ENCODE measurements around the gene GPR31.

The GPR31 gene

GRCh38 chr6:167137881-167138280, 19.9 kb downstream of the GPR31 start:
- no peak for DNase-seq (ENCODE audit: low spot score)

GRCh38 chr6:167137081-167137480, 20.7 kb downstream of the GPR31 start:
- DNase-seq (ENCODE audit: low spot score) = no peak

GRCh38 chr6:167136376-167136775, 21.4 kb downstream of the GPR31 start:
- no peak for DNase-seq (ENCODE audit: low spot score)

- DNase-seq (ENCODE audit: low spot score) = no peak
Observed at GRCh38 chr6:167134448-167135328, 23.1 kb downstream of the GPR31 start.

- DNase-seq (ENCODE audit: low spot score) = no peak
Observed at GRCh38 chr6:167130712-167131684, 26.8 kb downstream of the GPR31 start.

- DNase-seq (ENCODE audit: low spot score) = no peak
Observed at GRCh38 chr6:167130008-167130677, 27.6 kb downstream of the GPR31 start.

- DNase-seq (ENCODE audit: low spot score) = no peak
Observed at GRCh38 chr6:167129562-167129961, 28.2 kb downstream of the GPR31 start.

GRCh38 chr6:167129159-167129558, 28.6 kb downstream of the GPR31 start:
- no peak for DNase-seq (ENCODE audit: low spot score)

GRCh38 chr6:167127785-167128531, 29.8 kb downstream of the GPR31 start:
- no peak for DNase-seq (ENCODE audit: low spot score)

- DNase-seq (ENCODE audit: low spot score) = no peak
Observed at GRCh38 chr6:167125855-167126349, 31.9 kb downstream of the GPR31 start.

- DNase-seq (ENCODE audit: low spot score) = no peak
Observed at GRCh38 chr6:167125410-167125809, 32.4 kb downstream of the GPR31 start.

GRCh38 chr6:167124753-167125152, 33.0 kb downstream of the GPR31 start:
- DNase-seq (ENCODE audit: low spot score) = no peak

GRCh38 chr6:167122827-167123657, 34.7 kb downstream of the GPR31 start, which contains the start of gene CCR6:
Gene CCR6, plus strand, starts transcription at chr6:167123096. Its CDS starts 13,039 bp downstream, at chr6:167136135.
- DNase-seq (ENCODE audit: low spot score) = no peak

- no peak for DNase-seq (ENCODE audit: low spot score)
Observed at GRCh38 chr6:167122041-167122826, 35.5 kb downstream of the GPR31 start.

GRCh38 chr6:167121335-167121841, 36.4 kb downstream of the GPR31 start:
- DNase-seq (ENCODE audit: low spot score) = no peak

- no peak for DNase-seq (ENCODE audit: low spot score)
Observed at GRCh38 chr6:167120583-167120903, 37.2 kb downstream of the GPR31 start.

GRCh38 chr6:167119670-167120582, 37.9 kb downstream of the GPR31 start:
- no peak for DNase-seq (ENCODE audit: low spot score)

GRCh38 chr6:167118839-167119238, 38.9 kb downstream of the GPR31 start:
- no peak for DNase-seq (ENCODE audit: low spot score)

All from AG08396 (cell line).